Mammary epithelial cell (primary cell): ENCODE data around the gene DPEP2NB.

Source experiments
- CTCF ChIP-seq, 2 donors: IDR thresholded peaks in 1 of 2; conservative IDR thresholded peaks in 1 of 2; 2 replicates each; pipeline ENCODE4 v1.5.1; 2011 to 2012; ENCODE audit warnings: inconsistent platforms in 2 of 2, low read length in 2 of 2, mild to moderate bottlenecking in 2 of 2, control low read depth in 1 of 2, low read depth in 1 of 2; ENCODE audit not compliant: insufficient read depth in 1 of 2; ENCODE audit errors: extremely low read depth in 1 of 2
- EZH2 ChIP-seq: IDR thresholded peaks from 2 replicates; pipeline ENCODE4 v1.6.1; 2012; ENCODE audit warnings: low read length, inconsistent platforms, borderline replicate concordance

- TF ChIP-seq CTCF (conservative IDR thresholded peaks at IDR 0.05 in 1 of 2, IDR thresholded peaks at IDR 0.05 in 1 of 2; ENCODE audit: extremely low read depth in 1 of 2, insufficient read depth in 1 of 2, low read depth in 1 of 2, low read length in 2 of 2) = no peak
- TF ChIP-seq EZH2 = no peak
Observed at GRCh38 chr16:68061396-68061795, 45.7 kb upstream of the DPEP2NB start.
